ENCODE measurements around the gene LYRM2. TPM values are rescaled to one million over a fixed set of nuclear protein-coding genes. Genes with fewer than 3 reads are reported as not detected.

LYRM2 gene
- total and polyA plus RNA-seq, 2 experiments from 2014 or later: 14.1 to 59.5 TPM

- no peak for DNase-seq (ENCODE audit: low read depth in 1 of 2, low spot score in 1 of 2)
- no peaks in the 10 kb centered on the region for H3K9me3 ChIP-seq (ENCODE audit: low read depth)
- TF ChIP-seq, protein P1, sequence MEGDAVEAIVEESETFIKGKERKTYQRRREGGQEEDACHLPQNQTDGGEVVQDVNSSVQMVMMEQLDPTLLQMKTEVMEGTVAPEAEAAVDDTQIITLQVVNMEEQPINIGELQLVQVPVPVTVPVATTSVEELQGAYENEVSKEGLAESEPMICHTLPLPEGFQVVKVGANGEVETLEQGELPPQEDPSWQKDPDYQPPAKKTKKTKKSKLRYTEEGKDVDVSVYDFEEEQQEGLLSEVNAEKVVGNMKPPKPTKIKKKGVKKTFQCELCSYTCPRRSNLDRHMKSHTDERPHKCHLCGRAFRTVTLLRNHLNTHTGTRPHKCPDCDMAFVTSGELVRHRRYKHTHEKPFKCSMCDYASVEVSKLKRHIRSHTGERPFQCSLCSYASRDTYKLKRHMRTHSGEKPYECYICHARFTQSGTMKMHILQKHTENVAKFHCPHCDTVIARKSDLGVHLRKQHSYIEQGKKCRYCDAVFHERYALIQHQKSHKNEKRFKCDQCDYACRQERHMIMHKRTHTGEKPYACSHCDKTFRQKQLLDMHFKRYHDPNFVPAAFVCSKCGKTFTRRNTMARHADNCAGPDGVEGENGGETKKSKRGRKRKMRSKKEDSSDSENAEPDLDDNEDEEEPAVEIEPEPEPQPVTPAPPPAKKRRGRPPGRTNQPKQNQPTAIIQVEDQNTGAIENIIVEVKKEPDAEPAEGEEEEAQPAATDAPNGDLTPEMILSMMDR (IDR thresholded peaks at IDR 0.05; ENCODE audit: low read depth, low read length): no peak
- H3K4me3 ChIP-seq: no peak overlapping the region
- H3K27ac ChIP-seq: no peak overlapping the region
- H3K4me1 ChIP-seq (ENCODE audit: low read depth): no peaks in the 10 kb centered on the region
- no peaks in the 10 kb centered on the region for H3K27me3 ChIP-seq
- H3K36me3 ChIP-seq: no peaks in the 10 kb centered on the region
These were observed 63.5 kb downstream of the LYRM2 start for GRCh38 chr6:89574910-89575561.

GRCh38 chr6:89567630-89568390, 70.7 kb downstream of the LYRM2 start:
- no peaks in the 10 kb centered on the region for H3K9me3 ChIP-seq (ENCODE audit: low read depth)
- H3K4me1 ChIP-seq (ENCODE audit: low read depth): peaks cover 8% of the 10 kb centered on the region
- no peak overlapping the region for H3K27ac ChIP-seq
- H3K4me3 ChIP-seq: no peak overlapping the region
- H3K36me3 ChIP-seq: no peaks in the 10 kb centered on the region
- no peak for DNase-seq (ENCODE audit: low read depth in 1 of 2, low spot score in 1 of 2)
- TF ChIP-seq, protein P1 (IDR thresholded peaks at IDR 0.05; ENCODE audit: low read depth, low read length): no peak
- no peaks in the 10 kb centered on the region for H3K27me3 ChIP-seq

- no peaks in the 10 kb centered on the region for H3K27me3 ChIP-seq
- no peak for DNase-seq (ENCODE audit: low read depth in 1 of 2, low spot score in 1 of 2)
- TF ChIP-seq, protein P1 (IDR thresholded peaks at IDR 0.05; ENCODE audit: low read depth, low read length): no peak
- no peaks in the 10 kb centered on the region for H3K36me3 ChIP-seq
- H3K27ac ChIP-seq: no peak overlapping the region
- H3K9me3 ChIP-seq (ENCODE audit: low read depth): no peaks in the 10 kb centered on the region
- peaks cover 8% of the 10 kb centered on the region for H3K4me1 ChIP-seq (ENCODE audit: low read depth)
- no peak overlapping the region for H3K4me3 ChIP-seq
These were observed 71.5 kb downstream of the LYRM2 start for GRCh38 chr6:89566930-89567629.

- no peak for DNase-seq (ENCODE audit: low read depth in 1 of 2, low spot score in 1 of 2)
- Histone ChIP-seq H3K4me1 (ENCODE audit: low read depth) (peaks cover 8% of the 10 kb centered on the region), H3K27ac (no peak overlapping the region)
These were observed 72.3 kb downstream of the LYRM2 start for GRCh38 chr6:89566008-89566800.

More at GRCh38 chr6:89566008-89566800, 72.3 kb downstream of the LYRM2 start:
- Histone ChIP-seq H3K9me3 (ENCODE audit: low read depth) (no peaks in the 10 kb centered on the region), H3K4me3 (no peak overlapping the region), H3K36me3 (no peaks in the 10 kb centered on the region), H3K27me3 (no peaks in the 10 kb centered on the region)
- TF ChIP-seq, protein P1 (IDR thresholded peaks at IDR 0.05; ENCODE audit: low read depth, low read length): no peak

Measured in cardiac muscle cell (in vitro differentiated cells and primary cell).